Hepatocyte (in vitro differentiated cells): ENCODE data around the gene NUDT22. TPM values are rescaled to one million over a fixed set of nuclear protein-coding genes. Genes with fewer than 3 reads are reported as not detected.
A peak's percentile ranks its signal among the peaks of the same experiment; 100 is the strongest.

ENCODE experiments used
- DNase-seq: peaks from one replicate; pipeline ENCODE4 v3.0.0-alpha.2; 2016; ENCODE audit warnings: low spot score
- H2AFZ ChIP-seq: fragments of 200-600 bp; sonication (generic); 2 replicates; pipeline ENCODE4 v1.6.0; 2016; ENCODE audit warnings: antibody characterized with exemption, mild to moderate bottlenecking
- H3K27ac ChIP-seq: fragments of 200-600 bp; sonication (generic); 2 replicates; pipeline ENCODE4 v1.5.1; 2016; ENCODE audit warnings: mild to moderate bottlenecking
- H3K27me3 ChIP-seq: fragments of 200-600 bp; sonication (generic); 2 replicates; pipeline ENCODE4 v1.6.1; 2016
- H3K36me3 ChIP-seq: fragments of 200-600 bp; sonication (generic); replicated peaks from 2 replicates; pipeline ENCODE4 v1.5.1; 2016; ENCODE audit warnings: low read depth; ENCODE audit not compliant: insufficient read depth
- H3K4me1 ChIP-seq: fragments of 200-600 bp; sonication (generic); 2 replicates; pipeline ENCODE4 v1.5.1; 2016; ENCODE audit warnings: mild to moderate bottlenecking, moderate library complexity; ENCODE audit not compliant: insufficient read depth
- H3K4me2 ChIP-seq: fragments of 200-600 bp; sonication (generic); 2 replicates; pipeline ENCODE4 v1.6.0; 2016
- H3K4me3 ChIP-seq: fragments of 200-600 bp; sonication (generic); 2 replicates; pipeline ENCODE4 v1.5.1; 2016; ENCODE audit warnings: mild to moderate bottlenecking
- H3K79me2 ChIP-seq: fragments of 200-600 bp; sonication (generic); 2 replicates; pipeline ENCODE4 v1.6.0; 2017; ENCODE audit warnings: mild to moderate bottlenecking
- H3K9me2 ChIP-seq: fragments of 200-600 bp; sonication (generic); replicated peaks from 2 replicates; pipeline ENCODE4 v1.6.0; 2017; ENCODE audit warnings: mild to moderate bottlenecking; ENCODE audit not compliant: insufficient read depth
- H3K9me3 ChIP-seq: fragments of 200-600 bp; sonication (generic); 2 replicates; pipeline ENCODE4 v1.5.1; 2016; ENCODE audit warnings: low read depth, mild to moderate bottlenecking
- H4K20me1 ChIP-seq: fragments of 200-600 bp; sonication (generic); 2 replicates; pipeline ENCODE4 v1.6.0; 2016; ENCODE audit warnings: mild to moderate bottlenecking; ENCODE audit not compliant: insufficient read depth, poor library complexity, severe bottlenecking
- CTCF ChIP-seq: fragments of 200-600 bp; sonication (generic); IDR thresholded peaks from 2 replicates; pipeline ENCODE4 v1.5.1; 2016; ENCODE audit warnings: antibody characterized with exemption, mild to moderate bottlenecking; ENCODE audit not compliant: poor library complexity
- EZH2 ChIP-seq: fragments of 200-600 bp; sonication (generic); IDR thresholded peaks from 2 replicates; pipeline ENCODE4 v1.6.1; 2016; ENCODE audit warnings: antibody characterized with exemption, mild to moderate bottlenecking, borderline replicate concordance
- EZH2phosphoT487 ChIP-seq: fragments of 200-600 bp; sonication (generic); IDR thresholded peaks from one replicate; pipeline ENCODE4 v1.6.1; 2018; ENCODE audit warnings: antibody characterized with exemption, mild to moderate bottlenecking, low read depth, moderate library complexity; ENCODE audit not compliant: unreplicated experiment, severe bottlenecking
- WGBS: methylation state at CpG from one replicate; pipeline ENCODE4 v1.1.6; 2016; ENCODE audit warnings: low lambda C conversion rate; ENCODE audit errors: missing lambda C conversion rate; 5-methylcytosine and 5-hydroxymethylcytosine counted together
- polyA plus RNA-seq: library from polyadenylated mRNA; unstranded; fragments of >200 nt; fragmentation: Nextera tagmentation; extraction: Ambion mirVana; gene quantifications from 2 replicates; pipeline ENCODE4 v1.2.1, GENCODE V29; 2016
- total RNA-seq: library from RNA; depleted of rRNA; stranded (reverse); fragments of >200 nt; gene quantifications from 2 replicates; pipeline ENCODE4 v1.2.3, GENCODE V29; 2014

The NUDT22 gene
- total and polyA plus RNA-seq, 2 experiments from 2014 or later: 49.5 to 66.6 TPM

- WGBS: under 1% methylated on average over 66 of the region's 74 CpGs
- Histone ChIP-seq H3K36me3 (no peaks in the 10 kb centered on the region), H2AFZ (peak within 1 kb of the TSS; percentile 97), H3K9me2 (no peaks in the 10 kb centered on the region), H3K9me3 (no peaks in the 10 kb centered on the region), H3K4me2 (peak within 1 kb of the TSS; percentile 100), H4K20me1 (no peaks in the 10 kb centered on the region), H3K27ac (peak within 1 kb of the TSS; percentile 98), H3K4me1 (peaks cover 22% of the 10 kb centered on the region), H3K4me3 (peak within 1 kb of the TSS; percentile 99), H3K27me3 (no peaks in the 10 kb centered on the region), H3K79me2 (peaks cover 33% of the 10 kb centered on the region)
- DNase-seq: peak; percentile 93
- TF ChIP-seq EZH2phosphoT487 (no peak), EZH2 (no peak), CTCF (peak; percentile 19)
Measured at GRCh38 chr11:64246871-64247728, 21.0 kb downstream of the NUDT22 start, which contains the start of gene PPP1R14B. Gene PPP1R14B, minus strand, starts transcription at chr11:64246943. Its CDS starts 270 bp downstream, at chr11:64246673.

- no peaks in the 10 kb centered on the region for H3K27me3 ChIP-seq
- DNase-seq: no peak
- H3K9me2 ChIP-seq: no peaks in the 10 kb centered on the region
- peak overlapping the region; percentile 97 for H2AFZ ChIP-seq
- no peak for TF ChIP-seq EZH2
- TF ChIP-seq CTCF: no peak
- no peak for TF ChIP-seq EZH2phosphoT487
- WGBS: 40% methylated on average over 31 of the region's 31 CpGs
- H3K4me3 ChIP-seq: peak overlapping the region; percentile 99
- H3K4me1 ChIP-seq: peaks cover 21% of the 10 kb centered on the region
- peak overlapping the region; percentile 100 for H3K4me2 ChIP-seq
- no peak overlapping the region for H3K27ac ChIP-seq
- H4K20me1 ChIP-seq: peaks cover 4% of the 10 kb centered on the region
- H3K9me3 ChIP-seq: no peaks in the 10 kb centered on the region
- peaks cover 32% of the 10 kb centered on the region for H3K79me2 ChIP-seq
- H3K36me3 ChIP-seq: no peaks in the 10 kb centered on the region
Measured at GRCh38 chr11:64247729-64248531, 21.9 kb downstream of the NUDT22 start.

- peaks cover 21% of the 10 kb centered on the region for H3K4me1 ChIP-seq
- TF ChIP-seq EZH2 (no peak), CTCF (no peak), EZH2phosphoT487 (no peak)
- no peak overlapping the region for H3K4me2 ChIP-seq
- peaks cover 5% of the 10 kb centered on the region for H4K20me1 ChIP-seq
- H3K4me3 ChIP-seq: no peak overlapping the region
- H3K27me3 ChIP-seq: no peaks in the 10 kb centered on the region
- H3K27ac ChIP-seq: no peak overlapping the region
- no peak overlapping the region for H2AFZ ChIP-seq
- no peaks in the 10 kb centered on the region for H3K9me2 ChIP-seq
- 76% methylated on average over 5 of the region's 7 CpGs for WGBS
- no peaks in the 10 kb centered on the region for H3K9me3 ChIP-seq
- H3K36me3 ChIP-seq: no peaks in the 10 kb centered on the region
- DNase-seq: no peak
- peaks cover 32% of the 10 kb centered on the region for H3K79me2 ChIP-seq
Measured at GRCh38 chr11:64248578-64248977, 22.5 kb downstream of the NUDT22 start.
